ENCODE measurements around the gene MLN.

Gene MLN

GRCh38 chr6:33746651-33747100 lies 57.1 kb downstream of the MLN start, which contains the start of gene IP6K3:
Gene IP6K3 (minus strand): TSS chr6:33746905. CDS start chr6:33735476, 11,429 bp downstream.
- no peak within 1 kb of the TSS for H3K4me3 ChIP-seq (ENCODE audit: low read depth, low read length)
- no peak for TF ChIP-seq CTCF (conservative IDR thresholded peaks at IDR 0.05; ENCODE audit: low read depth, low read length)
- no peak for DNase-seq (ENCODE audit: low read depth)

- DNase-seq (ENCODE audit: low read depth), result peak; percentile 76
- H3K4me3 ChIP-seq (ENCODE audit: low read depth, low read length), result no peak overlapping the region
- TF ChIP-seq CTCF (conservative IDR thresholded peaks at IDR 0.05; ENCODE audit: low read depth, low read length), result no peak
Measured at GRCh38 chr6:33746036-33746600, 57.7 kb downstream of the MLN start.

- DNase-seq (ENCODE audit: low read depth), result peak; percentile 62
- TF ChIP-seq CTCF (conservative IDR thresholded peaks at IDR 0.05; ENCODE audit: low read depth, low read length), result no peak
- no peak overlapping the region for H3K4me3 ChIP-seq (ENCODE audit: low read depth, low read length)
Measured at GRCh38 chr6:33745548-33745947, 58.3 kb downstream of the MLN start.

GRCh38 chr6:33744895-33745546 lies 58.8 kb downstream of the MLN start:
- TF ChIP-seq CTCF (conservative IDR thresholded peaks at IDR 0.05; ENCODE audit: low read depth, low read length), result no peak
- no peak overlapping the region for H3K4me3 ChIP-seq (ENCODE audit: low read depth, low read length)
- DNase-seq (ENCODE audit: low read depth), result peak; percentile 16

Measured in choroid plexus epithelial cell (primary cell).